NCI-H1694 treated with DMSO at 0.1 percent for 48 hours (cell line): ENCODE measurements around the gene FAM234B.
"Not testable (repeated sequence)": the region's sequence is repeated elsewhere in the genome, so short reads cannot be mapped to it uniquely, and the experiment has no call there.

Experiments used
- DNase-seq: peaks from one replicate; lab custom pipeline; 2025; lab: John Stamatoyannopoulos, UW

The FAM234B gene

DNA sequence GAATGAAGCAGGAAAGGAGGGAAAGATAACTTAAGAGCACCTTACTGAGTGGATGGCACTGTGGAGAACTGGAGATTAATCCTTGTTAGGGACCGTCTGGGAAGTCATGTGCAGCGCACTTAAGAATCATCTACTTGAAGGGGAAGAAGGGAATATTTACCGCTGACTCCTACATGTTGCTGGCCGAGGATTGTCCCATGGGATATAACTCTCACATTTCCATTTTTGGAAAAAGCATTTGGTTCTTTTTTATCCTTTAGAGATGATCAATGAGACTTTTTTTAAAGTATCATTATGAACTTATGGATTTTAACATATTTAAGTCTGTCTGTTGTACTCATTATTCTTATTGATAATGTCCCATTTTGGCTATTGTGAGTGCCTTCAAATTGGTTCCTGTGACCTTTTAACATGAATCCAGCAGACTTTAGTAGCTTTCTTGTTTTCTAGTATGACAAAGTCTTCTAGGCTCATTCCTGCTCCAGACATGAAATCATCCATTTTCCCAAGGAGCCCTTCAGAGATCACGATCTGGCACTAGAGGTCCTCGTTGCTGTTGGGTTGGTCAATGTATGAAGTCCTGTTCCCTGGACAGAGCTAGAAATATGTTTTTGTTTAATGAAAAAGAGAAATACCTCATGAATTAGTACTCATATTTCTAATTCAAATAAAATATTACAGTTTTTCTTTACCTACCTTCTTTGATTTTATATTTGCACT is 20.2 kb upstream of the FAM234B start:
- peak; percentile 60 for DNase-seq

DNA sequence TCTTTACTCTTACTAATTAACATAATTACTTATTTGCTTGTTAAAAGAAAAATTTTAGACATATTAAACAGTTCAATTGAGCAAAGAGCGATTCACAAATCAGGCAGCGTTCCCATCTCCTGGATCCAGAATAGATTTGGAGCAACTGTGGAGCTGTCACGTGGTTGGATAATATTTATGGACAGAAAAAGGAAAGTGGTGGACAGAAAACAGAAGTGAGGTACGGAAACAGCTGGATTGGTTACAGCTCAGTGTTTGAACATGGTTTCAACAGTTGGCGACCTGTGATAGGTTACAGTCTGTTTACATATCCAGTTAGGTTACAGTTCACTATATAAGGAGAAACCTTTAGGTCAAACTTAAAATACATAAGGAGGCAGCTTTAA is 19.7 kb upstream of the FAM234B start:
- DNase-seq: no peak

DNA sequence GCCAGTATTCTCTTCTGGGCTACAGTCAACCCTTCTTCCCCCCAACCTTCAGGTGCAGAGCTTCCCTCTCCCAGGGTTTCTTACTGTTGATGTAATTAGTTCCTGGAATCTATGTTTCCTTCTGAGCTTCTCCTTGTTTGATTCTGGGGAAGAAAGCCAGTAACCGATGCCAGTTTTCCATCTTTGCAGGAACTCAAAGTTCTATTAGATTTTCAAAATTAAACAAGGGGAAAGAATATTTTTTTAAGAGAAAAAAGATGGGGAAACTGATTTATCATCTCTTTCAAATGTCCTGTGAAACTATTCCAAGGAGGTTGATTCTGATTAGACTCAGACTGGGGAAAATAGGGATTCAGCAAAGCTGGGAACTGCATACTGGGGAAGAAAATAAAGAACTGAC is 17.9 kb upstream of the FAM234B start:
- DNase-seq: no peak

DNA sequence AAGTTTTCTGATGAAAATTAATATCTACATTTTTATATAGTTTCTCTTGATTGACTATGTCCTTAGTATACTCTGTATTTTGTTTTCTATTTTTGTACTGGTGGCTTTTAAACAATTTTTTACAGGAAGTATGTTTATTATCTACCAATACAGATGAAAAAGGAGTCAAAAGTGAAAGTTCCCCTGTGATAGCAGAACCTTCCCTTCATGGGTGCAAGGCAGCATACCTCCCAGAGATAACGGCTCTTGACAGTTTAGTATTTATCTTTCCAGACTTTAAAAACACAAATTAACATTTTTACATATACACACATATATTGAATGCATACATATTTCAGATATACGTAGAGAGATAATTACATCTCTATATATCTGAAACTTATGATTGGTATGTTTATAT is 17.1 kb upstream of the FAM234B start:
- no peak for DNase-seq

DNA sequence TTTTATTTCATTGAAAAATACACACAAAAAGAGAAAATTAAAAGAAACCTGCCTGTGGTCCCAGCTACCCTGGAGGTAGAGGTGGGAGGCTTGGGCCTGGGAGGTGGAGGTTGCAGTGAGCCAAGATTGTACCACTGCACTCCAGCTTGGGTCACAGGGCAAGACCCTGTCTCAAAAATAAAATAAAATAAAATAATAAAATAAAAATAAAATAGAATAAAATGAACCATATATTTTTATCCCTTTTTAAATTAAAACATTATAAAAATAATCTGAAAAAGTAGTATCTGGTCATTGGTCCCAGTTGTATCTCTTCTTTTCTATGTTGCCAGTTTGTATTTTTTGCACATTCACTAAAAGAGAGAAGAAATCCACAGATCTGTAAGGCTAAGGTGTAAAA is 16.7 kb upstream of the FAM234B start:
- DNase-seq: no peak

DNA sequence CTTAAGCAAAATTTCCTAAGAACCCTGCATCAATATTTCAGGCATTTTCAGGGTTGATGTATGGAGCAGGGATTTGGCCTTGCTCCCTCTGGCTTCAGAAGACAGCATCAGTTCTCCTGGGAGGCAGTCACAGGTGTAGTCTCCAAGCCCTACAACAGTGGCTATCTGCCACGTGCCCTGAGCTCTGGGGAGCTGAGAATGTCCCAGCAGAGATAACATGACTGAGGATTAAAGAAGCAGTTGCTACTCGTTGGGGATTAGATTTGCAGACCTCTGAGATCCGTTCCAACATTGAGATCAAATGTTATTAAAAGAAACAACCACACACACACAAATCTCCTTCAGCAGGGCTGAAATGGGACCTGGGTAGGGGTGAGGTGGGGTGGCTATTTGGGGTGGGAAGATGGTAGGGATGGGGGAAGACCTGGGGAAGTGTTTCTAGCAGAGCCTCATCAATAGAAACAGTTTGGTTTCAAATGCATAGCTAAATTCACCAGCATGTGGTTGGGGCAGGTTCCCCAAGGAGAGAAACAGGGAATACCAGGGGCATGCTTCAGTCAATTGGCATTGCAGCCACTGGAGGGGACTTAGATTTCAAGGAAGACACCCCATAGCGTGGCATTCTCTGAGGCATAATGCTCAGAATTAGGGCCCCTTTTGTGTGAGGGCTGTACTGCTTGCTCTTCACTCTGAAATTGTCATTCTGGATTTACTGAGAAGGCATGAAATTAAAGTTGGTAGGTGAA is 15.2 kb upstream of the FAM234B start:
- DNase-seq: no peak

DNA sequence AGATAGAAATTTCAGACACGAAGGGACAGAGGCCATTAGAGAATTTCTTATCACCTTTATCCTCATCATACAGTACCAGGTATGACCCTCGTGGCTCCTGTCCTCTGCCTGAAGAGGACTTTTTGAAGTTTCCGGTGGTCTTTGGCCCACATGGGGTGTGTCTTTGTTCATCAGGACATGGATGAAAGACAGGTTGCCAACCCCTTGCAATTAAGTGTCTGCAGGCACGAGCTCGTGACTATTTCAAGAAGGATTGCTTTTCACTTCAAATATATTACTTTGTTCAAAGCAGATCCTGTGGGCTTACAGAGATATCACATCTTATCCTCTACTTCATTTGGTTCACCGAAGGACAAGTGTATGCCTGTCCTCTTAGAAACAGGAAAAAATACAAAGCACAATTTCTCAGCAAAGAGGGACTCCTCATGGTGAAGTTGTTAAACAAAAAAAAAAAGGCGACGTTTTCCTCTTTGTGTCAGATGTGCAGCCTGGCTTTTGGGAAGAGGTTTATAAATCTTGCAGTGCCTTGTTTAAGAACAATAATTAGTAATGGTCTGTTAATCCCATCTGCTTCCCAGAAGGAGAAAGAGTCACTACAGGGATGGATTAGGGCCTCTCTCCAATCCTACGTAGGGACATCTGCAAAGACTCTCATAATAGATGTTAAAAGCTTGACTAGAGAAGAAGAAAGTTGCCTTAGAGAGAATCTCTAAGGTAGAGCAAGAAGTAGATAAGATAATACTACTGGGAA is 13.5 kb upstream of the FAM234B start:
- DNase-seq: no peak

DNA sequence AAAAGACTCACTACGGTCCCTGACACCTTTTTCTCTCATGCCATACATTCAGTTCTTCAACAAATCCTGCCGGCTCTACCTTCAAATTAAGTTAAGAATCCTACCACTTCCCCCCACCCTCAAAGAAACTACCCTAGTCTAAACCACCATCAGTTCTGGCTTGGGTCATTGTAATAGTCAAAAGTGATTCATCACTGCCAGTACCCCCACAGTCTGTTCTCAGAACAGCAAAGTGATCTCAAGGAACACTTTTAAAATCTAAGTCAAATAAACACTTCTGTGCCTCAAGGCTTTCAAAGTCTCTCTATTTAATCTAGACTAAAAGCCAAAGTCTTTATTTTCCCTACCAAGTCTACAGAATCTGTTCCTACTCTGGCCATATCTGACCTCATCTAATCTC is 12.0 kb upstream of the FAM234B start:
- DNase-seq: no peak

DNA sequence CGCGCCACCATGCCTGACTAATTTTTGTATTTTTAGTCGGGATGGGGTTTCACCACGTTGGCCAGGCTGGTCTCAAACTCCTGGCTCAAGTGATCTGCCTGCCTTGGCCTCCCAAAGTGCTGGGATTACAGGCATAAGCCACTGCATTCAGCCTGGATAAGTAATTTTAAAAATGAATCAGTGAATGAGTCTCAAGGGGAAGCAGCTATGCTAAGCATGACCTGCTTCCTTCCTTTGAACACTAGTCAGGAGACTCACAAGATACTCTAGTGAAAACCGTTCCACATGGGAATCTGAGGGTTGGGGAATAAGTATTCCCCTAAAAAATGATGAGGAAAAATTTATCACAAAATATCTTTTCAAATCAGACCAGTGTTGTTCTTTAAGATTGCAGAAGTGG is 10.7 kb upstream of the FAM234B start:
- no peak for DNase-seq

DNA sequence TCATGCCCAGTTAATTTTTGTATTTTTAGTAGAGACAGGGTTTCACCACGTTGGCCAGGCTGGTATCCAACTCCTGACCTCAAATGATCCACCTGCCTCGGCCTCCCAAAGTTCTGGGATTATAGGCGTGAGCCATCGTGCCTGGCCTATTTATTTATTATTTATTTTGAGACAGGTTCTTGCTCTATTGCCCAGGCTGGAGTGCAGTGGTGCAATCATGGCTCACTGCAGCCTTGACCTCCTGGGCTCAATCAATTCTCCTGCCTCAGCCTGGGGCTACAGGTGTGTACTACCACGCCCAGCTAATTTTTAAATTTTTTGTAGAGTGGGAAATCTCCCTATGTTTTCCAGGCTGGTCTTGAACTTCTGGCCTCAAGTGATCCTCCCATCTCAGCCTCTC is 8.8 kb upstream of the FAM234B start:
- not testable (repeated sequence) for DNase-seq

DNA sequence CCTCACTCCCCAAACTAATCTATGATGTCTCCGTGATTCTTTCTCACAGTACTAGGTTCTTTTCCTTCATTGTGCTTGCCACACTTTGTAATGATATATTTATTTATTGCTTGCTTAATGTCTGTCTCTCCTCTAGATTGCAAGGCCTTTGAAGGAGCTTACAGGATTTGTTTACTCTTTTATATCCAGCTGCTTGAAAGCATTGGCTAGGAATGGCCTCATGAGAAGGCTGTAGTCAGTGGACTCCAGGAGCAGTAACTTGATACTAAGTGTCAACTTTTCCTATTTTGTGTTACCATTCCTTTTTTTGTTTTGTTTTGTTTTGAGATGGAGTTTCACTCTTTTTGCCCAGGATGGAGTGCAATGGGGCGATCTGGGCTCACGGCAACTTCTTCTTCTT is 7.3 kb upstream of the FAM234B start:
- no peak for DNase-seq

DNA sequence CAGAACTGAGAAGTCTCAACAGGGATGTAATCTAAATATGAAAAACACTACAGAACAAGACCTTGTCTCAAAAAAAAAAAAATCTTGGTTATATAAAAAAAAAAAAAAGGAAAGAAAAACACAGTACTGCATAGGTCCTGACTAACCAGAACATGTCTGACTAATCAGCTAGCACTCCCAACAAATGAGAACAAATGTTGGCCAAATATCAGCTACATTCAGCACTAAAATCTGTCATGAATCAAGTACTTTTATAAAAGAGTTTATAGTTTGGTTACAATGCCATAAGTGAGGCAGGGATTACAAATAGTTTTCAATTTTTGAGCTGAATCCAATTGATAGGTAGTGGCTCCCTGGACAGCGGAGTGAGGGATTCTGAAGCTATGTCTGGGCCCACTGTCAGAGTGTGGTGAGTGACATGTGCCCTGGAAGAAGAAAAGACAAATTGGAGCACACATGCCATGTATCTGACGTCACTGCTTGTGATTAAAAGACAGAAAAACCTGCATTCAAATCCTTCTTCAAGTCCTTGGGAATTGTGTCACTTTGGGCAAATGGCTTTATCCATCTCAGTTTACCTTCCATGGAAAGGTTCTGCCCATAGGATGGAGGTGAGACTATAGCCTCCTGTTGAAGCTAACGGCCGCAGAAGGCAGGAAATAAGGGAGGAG is 5.6 kb upstream of the FAM234B start:
- DNase-seq: no peak

DNA sequence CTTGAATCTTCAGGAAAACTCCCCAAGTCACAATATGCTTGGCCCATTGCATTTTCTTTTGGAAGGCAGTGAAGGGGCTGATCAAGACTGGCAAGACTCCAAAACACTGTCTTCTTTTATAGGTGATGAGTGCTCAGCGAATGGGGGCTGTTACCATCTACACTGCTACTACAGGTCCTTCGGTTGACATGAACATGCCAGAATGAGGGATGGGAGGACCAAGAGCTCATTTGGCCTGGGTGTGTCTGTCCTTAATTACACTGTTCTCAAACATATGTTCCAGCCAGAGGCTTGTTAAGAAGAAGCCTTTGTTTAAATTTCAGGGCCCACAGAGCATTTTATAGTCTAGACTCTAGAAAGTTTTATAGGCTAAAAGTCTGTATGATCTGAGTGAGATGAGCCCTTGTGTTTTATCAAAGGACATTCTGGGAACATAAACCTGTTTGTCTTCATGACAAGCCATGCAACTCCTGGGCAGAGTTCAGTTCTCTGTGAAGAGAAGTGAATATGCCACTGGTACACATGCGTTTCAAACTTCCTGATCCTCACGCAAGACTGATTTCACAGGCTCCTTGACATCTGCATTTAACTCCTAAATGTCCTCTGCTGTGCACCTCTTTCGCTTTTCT is 4.7 kb upstream of the FAM234B start:
- peak; percentile 26 for DNase-seq

DNA sequence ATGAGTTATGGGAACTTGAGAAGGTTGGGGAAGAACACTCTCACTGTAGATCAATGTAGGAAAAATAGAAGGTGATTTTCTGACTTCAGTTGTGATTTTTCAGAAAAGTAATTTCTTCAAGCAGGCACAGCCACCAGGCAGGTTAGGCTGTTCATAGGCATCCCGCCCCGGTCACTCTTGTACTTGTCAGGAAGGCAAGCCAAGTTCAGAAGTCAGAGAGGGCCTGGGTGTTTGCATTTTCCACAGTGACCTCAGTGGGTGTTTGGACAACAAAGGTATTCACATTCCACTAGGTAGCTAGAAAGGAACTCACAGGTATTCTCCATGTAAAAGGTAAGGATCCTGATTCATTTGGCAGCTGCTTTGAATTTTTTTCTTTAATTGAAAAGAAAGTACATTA is 3.0 kb upstream of the FAM234B start:
- DNase-seq: no peak

DNA sequence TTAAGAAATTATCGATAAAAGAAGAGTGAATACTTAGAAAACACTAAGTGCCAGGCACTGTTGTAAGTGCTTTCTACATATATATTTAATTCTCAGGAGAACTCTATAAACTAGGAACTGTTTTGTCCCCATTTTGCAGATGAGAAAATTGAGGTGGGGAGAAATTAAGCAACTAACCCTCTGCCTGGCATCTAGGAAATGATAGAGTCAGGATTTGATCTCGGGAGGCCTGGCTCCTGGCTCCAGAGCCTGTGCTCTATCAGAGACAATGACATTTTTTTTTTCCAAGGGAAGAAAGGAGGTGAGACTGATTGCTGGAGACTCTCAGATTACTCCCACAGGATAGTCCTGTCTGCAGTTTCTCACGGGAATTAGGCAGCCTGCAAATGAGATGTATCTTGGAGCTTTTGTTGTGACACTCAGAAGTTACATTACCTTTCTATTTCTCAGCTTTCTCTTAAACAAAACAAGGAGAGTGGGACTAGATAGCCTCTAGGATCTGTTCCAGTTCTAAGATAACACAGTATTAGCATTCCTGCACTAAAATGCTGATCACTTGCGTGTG is 1.4 kb upstream of the FAM234B start:
- no peak for DNase-seq

DNA sequence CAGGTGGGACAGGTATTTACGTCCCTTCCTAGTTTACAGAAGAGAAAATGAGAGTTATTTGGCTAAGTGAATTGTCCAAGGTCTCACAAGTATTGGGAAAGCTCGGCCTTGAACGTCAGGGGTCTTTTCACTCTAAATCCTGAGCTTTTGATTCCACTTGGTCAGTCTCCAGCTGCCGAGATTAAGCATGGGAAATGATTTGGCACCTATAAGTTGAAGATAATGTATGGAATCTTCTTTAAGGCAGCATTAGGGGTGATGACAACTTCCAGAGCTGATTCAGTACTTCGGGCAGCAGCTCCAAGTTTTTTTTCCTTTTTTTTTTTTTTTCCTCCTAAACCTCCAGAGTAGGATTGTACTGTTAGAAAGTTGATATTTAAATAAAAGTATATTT is 722 bp downstream of the FAM234B start:
- DNase-seq: no peak

DNA sequence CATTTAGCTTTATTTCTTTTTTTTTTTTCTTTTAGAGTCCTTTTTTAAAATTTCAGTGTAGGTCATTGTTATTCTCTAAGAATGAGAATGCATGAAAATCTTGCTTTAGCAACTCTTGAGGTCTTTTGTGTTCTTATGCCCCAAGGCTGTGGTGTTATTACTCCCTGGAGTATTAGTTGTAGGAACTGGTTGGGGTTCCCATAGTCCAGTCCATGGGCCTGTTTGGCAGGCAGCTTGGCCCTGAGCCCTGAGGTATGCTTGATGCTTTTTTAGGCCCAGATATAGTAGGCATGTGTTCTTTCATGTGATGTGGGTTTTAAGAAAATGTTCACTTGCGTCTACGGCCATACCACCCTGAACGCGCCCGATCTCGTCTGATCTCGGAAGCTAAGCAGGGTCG is 1.6 kb downstream of the FAM234B start:
- DNase-seq: no peak

DNA sequence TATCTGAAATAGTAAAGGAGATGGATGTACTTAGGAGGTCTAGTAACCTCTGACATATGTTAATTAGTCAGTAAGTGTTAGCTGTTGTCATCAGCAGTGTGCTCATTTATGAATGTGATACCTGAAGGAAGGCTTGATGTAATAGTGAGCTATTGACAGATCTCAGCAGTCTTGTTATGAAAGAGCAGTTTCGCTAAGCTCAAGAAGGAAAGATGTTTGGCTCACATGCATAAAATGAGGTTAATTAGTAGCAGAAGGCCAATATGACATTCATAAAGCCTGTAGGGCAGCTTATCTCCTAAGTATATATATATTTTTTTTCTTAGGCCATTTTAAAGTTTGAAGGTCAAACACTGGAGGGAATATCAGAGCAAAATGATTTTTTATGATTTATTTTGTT is 2.8 kb downstream of the FAM234B start:
- no peak for DNase-seq

DNA sequence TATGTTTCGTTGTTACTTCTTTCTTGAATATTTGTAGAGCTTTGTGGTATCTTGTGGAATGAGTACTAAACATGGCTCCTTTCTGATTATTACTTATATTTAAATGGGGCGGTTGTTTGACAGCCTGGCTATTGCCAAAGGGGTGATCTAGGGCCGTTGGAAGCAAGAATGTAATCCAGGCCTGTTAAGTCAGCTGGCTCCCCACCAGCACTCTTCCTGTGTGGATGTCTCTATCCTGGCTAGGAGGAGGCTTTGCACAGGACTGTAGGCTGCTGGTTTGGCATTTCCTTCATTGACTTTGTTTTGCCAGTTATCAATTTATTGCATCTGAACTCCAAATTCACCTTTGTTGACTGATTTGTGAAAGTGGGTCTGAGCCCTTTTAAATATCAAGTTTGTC is 5.6 kb downstream of the FAM234B start:
- DNase-seq: no peak

DNA sequence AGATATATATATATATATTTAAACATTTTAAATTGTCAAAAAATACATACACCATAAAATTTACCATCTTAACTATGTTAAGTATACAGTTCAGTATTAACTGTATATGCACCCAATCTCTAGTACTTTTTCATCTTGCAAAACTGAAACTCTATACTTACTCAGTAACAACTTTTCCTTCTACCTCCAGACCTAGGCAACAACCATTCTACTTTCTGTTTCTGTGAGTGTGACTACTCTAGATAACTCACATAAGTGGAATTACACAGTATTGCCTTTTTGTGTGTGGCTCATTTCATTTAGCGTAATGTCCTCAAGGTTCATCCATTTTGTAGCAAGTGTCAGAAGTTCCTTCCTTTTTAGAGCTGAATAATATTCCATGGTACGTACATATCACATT is 8.2 kb downstream of the FAM234B start:
- DNase-seq: no peak

DNA sequence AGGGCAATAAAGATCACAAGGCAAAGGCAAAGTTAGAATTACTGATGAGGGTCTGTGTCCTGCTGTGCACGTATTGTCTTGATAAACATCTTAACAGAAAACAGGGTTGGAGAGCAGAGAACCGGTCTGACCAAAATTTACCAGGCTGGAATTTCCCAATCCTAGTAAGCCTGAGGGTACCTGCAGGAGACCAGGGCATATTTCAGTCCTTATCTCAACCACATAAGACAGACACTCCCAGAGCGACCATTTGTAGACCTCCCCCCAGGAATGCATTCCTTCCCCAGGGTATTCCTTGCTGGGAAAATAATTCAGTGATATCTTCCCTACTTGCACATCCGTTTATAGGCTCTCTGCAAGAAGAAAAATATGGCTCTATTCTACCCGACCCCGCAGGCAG is 9.4 kb downstream of the FAM234B start:
- not testable (repeated sequence) for DNase-seq

DNA sequence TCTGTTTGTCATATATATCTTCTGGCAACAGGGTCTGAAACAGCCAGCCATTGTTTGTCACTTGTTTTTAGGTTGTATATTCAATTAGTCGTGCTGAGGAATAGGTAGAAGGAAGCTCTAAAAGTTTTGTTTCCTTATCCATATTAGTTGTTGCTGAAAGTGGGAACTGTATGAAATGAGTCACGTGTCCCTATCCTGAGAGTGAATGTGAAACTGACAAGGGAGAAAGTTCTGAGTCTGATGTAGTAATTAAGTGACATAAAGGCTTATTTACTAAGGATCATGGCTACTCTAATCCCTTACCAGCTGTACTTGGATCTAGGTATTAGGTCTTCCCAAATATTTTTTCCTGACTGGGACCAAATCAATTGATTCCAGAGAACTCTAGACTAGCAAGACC is 16.4 kb downstream of the FAM234B start:
- DNase-seq: no peak
